CD4-positive, alpha-beta T cell treated with Interleukin-2 at 100 ng/mL for 4 hours (primary cell): Measurements from ENCODE around the gene CACNA2D3.

Experiments
- DNase-seq: peaks from one replicate; pipeline ENCODE4 v3.0.0-alpha.2; 2020; ENCODE audit warnings: low spot score

Gene CACNA2D3

GRCh38 chr3:54530944-54531343 is 408.6 kb downstream of the CACNA2D3 start:
- no peak for DNase-seq

GRCh38 chr3:54531741-54532140 is 409.4 kb downstream of the CACNA2D3 start:
- no peak for DNase-seq

GRCh38 chr3:54533856-54534255 is 411.5 kb downstream of the CACNA2D3 start:
- DNase-seq, result no peak

GRCh38 chr3:54535619-54536018 is 413.3 kb downstream of the CACNA2D3 start:
- DNase-seq, result no peak

GRCh38 chr3:54536450-54536849 is 414.1 kb downstream of the CACNA2D3 start:
- no peak for DNase-seq

- no peak for DNase-seq
These were observed 415.2 kb downstream of the CACNA2D3 start for GRCh38 chr3:54537506-54537905.

GRCh38 chr3:54538346-54538745 is 416.0 kb downstream of the CACNA2D3 start:
- no peak for DNase-seq

- no peak for DNase-seq
These were observed 419.0 kb downstream of the CACNA2D3 start for GRCh38 chr3:54541369-54541768.

- DNase-seq, result no peak
These were observed 421.1 kb downstream of the CACNA2D3 start for GRCh38 chr3:54543446-54543845.

GRCh38 chr3:54547051-54547450 is 424.7 kb downstream of the CACNA2D3 start:
- no peak for DNase-seq

GRCh38 chr3:54547846-54548245 is 425.5 kb downstream of the CACNA2D3 start:
- DNase-seq, result no peak

GRCh38 chr3:54549607-54550220 is 427.4 kb downstream of the CACNA2D3 start:
- no peak for DNase-seq

- no peak for DNase-seq
These were observed 428.0 kb downstream of the CACNA2D3 start for GRCh38 chr3:54550221-54550977.

GRCh38 chr3:54556630-54557029 is 434.3 kb downstream of the CACNA2D3 start:
- no peak for DNase-seq

- DNase-seq, result no peak
These were observed 435.4 kb downstream of the CACNA2D3 start for GRCh38 chr3:54557538-54558428.

- no peak for DNase-seq
These were observed 441.3 kb downstream of the CACNA2D3 start for GRCh38 chr3:54563501-54564200.

- DNase-seq, result no peak
These were observed 442.1 kb downstream of the CACNA2D3 start for GRCh38 chr3:54564374-54564925.

- no peak for DNase-seq
These were observed 443.6 kb downstream of the CACNA2D3 start for GRCh38 chr3:54565956-54566355.

GRCh38 chr3:54567949-54568348 is 445.6 kb downstream of the CACNA2D3 start:
- no peak for DNase-seq

- DNase-seq, result no peak
These were observed 447.7 kb downstream of the CACNA2D3 start for GRCh38 chr3:54570008-54570407.

GRCh38 chr3:54572197-54572895 is 450.0 kb downstream of the CACNA2D3 start:
- DNase-seq, result no peak
